HepG2 (cell line): ENCODE measurements around the gene NUCB1. TPM values are rescaled to one million over a fixed set of nuclear protein-coding genes. Genes with fewer than 3 reads are reported as not detected.

Experiments used
- CREBL2 ChIP-seq: sonication (generic); formaldehyde crosslinking; IDR thresholded peaks from 2 replicates; pipeline ENCODE4 v1.8.1; 2023; ENCODE audit warnings: missing genetic modification reagents, mild to moderate bottlenecking, borderline replicate concordance
- KDM5A ChIP-seq: fragments of 200-600 bp; sonication (generic); IDR thresholded peaks from 2 replicates; pipeline ENCODE4 v1.7.0; 2018; ENCODE audit warnings: antibody characterized with exemption, mild to moderate bottlenecking, low read length, borderline replicate concordance
- MXD4 ChIP-seq: IDR thresholded peaks from 2 replicates; pipeline ENCODE4 v1.6.1; 2016; ENCODE audit warnings: mild to moderate bottlenecking, missing biosample characterization, missing genetic modification reagents
- NAIF1 ChIP-seq: sonication (generic); formaldehyde crosslinking; IDR thresholded peaks from 2 replicates; pipeline ENCODE4 v1.5.0; 2020; ENCODE audit warnings: mild to moderate bottlenecking, missing genetic modification reagents, borderline replicate concordance
- NFATC3 ChIP-seq: sonication (generic); formaldehyde crosslinking; IDR thresholded peaks from 2 replicates; pipeline ENCODE4 v1.5.1; 2020; ENCODE audit warnings: mild to moderate bottlenecking, missing genetic modification reagents
- POLR2G ChIP-seq: fragments of 200-400 bp; formaldehyde crosslinking; IDR thresholded peaks from 2 replicates; pipeline ENCODE4 v1.6.1; 2018; ENCODE audit warnings: mild to moderate bottlenecking, low read depth, low read length, moderate library complexity
- PRMT3 ChIP-seq: sonication (generic); formaldehyde crosslinking; IDR thresholded peaks from 2 replicates; pipeline ENCODE4 v1.8.1; 2022; ENCODE audit warnings: low read depth, mild to moderate bottlenecking, moderate library complexity, missing genetic modification reagents, borderline replicate concordance
- RFXAP ChIP-seq: sonication (generic); formaldehyde crosslinking; IDR thresholded peaks from 2 replicates; pipeline ENCODE4 v1.4.0; 2020; ENCODE audit warnings: missing genetic modification reagents, borderline replicate concordance
- ZNF615 ChIP-seq: sonication (generic); formaldehyde crosslinking; IDR thresholded peaks from 2 replicates; pipeline ENCODE4 v1.5.0; 2020; ENCODE audit warnings: mild to moderate bottlenecking, missing genetic modification reagents, borderline replicate concordance
- ZNF616 ChIP-seq: sonication (generic); formaldehyde crosslinking; IDR thresholded peaks from 2 replicates; pipeline ENCODE4 v1.5.0; 2020; ENCODE audit warnings: low read depth, mild to moderate bottlenecking, missing genetic modification reagents
- ZNF629 ChIP-seq: sonication (generic); formaldehyde crosslinking; conservative IDR thresholded peaks from 2 replicates; pipeline ENCODE4 v1.5.0; 2020; ENCODE audit warnings: missing genetic modification reagents
- ZNF687 ChIP-seq: sonication (generic); formaldehyde crosslinking; IDR thresholded peaks from 2 replicates; pipeline ENCODE4 v1.5.1; 2020; ENCODE audit warnings: mild to moderate bottlenecking, missing genetic modification reagents, moderate library complexity
- polyA plus RNA-seq, 8 experiments: library from polyadenylated mRNA; depleted of rRNA in 3 of 8; stranded (reverse) in 7 of 8; unstranded in 1 of 8; fragments of >200 nt; fragmentation: Illumina TruSeq in 4 of 8; extraction: Trizol in 4 of 8; gene quantifications; 2 replicates each; pipeline versions ENCODE4 v1.2.1 to v1.2.3, GENCODE V29; 2011 to 2016; ENCODE audit warnings: low read depth in 4 of 8, missing spikeins in 1 of 8, mixed read lengths in 1 of 8; ENCODE audit not compliant: insufficient read depth in 1 of 8
- total RNA-seq, 5 experiments: library from RNA; depleted of rRNA; stranded (reverse); fragments of >200 nt; fragmentation: Illumina TruSeq; extraction: Trizol; gene quantifications; 2 replicates each; pipeline ENCODE4 v1.2.3, GENCODE V29; 2016; ENCODE audit warnings: low read depth in 1 of 5
- TF ChIP-seq, protein P1 (sequence below): sonication (generic); formaldehyde crosslinking; IDR thresholded peaks from 2 replicates; pipeline ENCODE4 v1.4.0; 2020; ENCODE audit warnings: missing genetic modification reagents, borderline replicate concordance
- TF ChIP-seq, protein P2 (sequence below): sonication (generic); formaldehyde crosslinking; IDR thresholded peaks from 2 replicates; pipeline ENCODE4 v1.4.0; 2020; ENCODE audit warnings: missing genetic modification reagents
- TF ChIP-seq, protein P3 (sequence below): sonication (generic); formaldehyde crosslinking; IDR thresholded peaks from 2 replicates; pipeline ENCODE4 v1.9.0; 2022; ENCODE audit warnings: missing genetic modification reagents, mild to moderate bottlenecking, borderline replicate concordance
- TF ChIP-seq, protein P4 (sequence below): sonication (generic); formaldehyde crosslinking; IDR thresholded peaks from 2 replicates; pipeline ENCODE4 v1.5.0; 2020; ENCODE audit warnings: missing genetic modification reagents
- TF ChIP-seq, protein P5 (sequence below): sonication (generic); formaldehyde crosslinking; IDR thresholded peaks from 2 replicates; pipeline ENCODE4 v1.4.0; 2020; ENCODE audit warnings: mild to moderate bottlenecking, missing genetic modification reagents

Gene NUCB1
- total and polyA plus RNA-seq, 2 of the 13 experiments (the other 11 are each of a cell fraction or from before 2014, with no cell fraction given), result 82.3 to 106 TPM

GRCh38 chr19:48965806-48966540 lies 65.9 kb downstream of the NUCB1 start (continued):
- peak; percentile 74; the same call in 1 of the 2 replicates for TF ChIP-seq ZNF615
- TF ChIP-seq, protein P1, sequence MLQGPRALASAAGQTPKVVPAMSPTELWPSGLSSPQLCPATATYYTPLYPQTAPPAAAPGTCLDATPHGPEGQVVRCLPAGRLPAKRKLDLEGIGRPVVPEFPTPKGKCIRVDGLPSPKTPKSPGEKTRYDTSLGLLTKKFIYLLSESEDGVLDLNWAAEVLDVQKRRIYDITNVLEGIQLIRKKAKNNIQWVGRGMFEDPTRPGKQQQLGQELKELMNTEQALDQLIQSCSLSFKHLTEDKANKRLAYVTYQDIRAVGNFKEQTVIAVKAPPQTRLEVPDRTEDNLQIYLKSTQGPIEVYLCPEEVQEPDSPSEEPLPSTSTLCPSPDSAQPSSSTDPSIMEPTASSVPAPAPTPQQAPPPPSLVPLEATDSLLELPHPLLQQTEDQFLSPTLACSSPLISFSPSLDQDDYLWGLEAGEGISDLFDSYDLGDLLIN, result peak; percentile 65; the same call in 1 of the 2 replicates
- TF ChIP-seq ZNF629 (CRISPR knock-in tag), result no peak
- TF ChIP-seq, protein P2, sequence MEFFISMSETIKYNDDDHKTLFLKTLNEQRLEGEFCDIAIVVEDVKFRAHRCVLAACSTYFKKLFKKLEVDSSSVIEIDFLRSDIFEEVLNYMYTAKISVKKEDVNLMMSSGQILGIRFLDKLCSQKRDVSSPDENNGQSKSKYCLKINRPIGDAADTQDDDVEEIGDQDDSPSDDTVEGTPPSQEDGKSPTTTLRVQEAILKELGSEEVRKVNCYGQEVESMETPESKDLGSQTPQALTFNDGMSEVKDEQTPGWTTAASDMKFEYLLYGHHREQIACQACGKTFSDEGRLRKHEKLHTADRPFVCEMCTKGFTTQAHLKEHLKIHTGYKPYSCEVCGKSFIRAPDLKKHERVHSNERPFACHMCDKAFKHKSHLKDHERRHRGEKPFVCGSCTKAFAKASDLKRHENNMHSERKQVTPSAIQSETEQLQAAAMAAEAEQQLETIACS (CRISPR knock-in tag), result 0 out of 2 replicates have a peak, but pooled peaks have one; percentile 25
- TF ChIP-seq RFXAP (CRISPR knock-in tag), result no peak
- 0 out of 2 replicates have a peak, but pooled peaks have one; percentile 34 for TF ChIP-seq NAIF1 (CRISPR knock-in tag)
- TF ChIP-seq, protein P3, sequence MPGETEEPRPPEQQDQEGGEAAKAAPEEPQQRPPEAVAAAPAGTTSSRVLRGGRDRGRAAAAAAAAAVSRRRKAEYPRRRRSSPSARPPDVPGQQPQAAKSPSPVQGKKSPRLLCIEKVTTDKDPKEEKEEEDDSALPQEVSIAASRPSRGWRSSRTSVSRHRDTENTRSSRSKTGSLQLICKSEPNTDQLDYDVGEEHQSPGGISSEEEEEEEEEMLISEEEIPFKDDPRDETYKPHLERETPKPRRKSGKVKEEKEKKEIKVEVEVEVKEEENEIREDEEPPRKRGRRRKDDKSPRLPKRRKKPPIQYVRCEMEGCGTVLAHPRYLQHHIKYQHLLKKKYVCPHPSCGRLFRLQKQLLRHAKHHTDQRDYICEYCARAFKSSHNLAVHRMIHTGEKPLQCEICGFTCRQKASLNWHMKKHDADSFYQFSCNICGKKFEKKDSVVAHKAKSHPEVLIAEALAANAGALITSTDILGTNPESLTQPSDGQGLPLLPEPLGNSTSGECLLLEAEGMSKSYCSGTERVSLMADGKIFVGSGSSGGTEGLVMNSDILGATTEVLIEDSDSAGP (CRISPR knock-in tag), result peak; percentile 61
- peak; percentile 8; the same call in 1 of the 2 replicates for TF ChIP-seq POLR2G
- TF ChIP-seq ZNF687, result peak; percentile 79
- TF ChIP-seq, protein P4, sequence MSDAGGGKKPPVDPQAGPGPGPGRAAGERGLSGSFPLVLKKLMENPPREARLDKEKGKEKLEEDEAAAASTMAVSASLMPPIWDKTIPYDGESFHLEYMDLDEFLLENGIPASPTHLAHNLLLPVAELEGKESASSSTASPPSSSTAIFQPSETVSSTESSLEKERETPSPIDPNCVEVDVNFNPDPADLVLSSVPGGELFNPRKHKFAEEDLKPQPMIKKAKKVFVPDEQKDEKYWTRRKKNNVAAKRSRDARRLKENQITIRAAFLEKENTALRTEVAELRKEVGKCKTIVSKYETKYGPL (CRISPR knock-in tag), result 0 out of 2 replicates have a peak, but pooled peaks have one; percentile 37
- TF ChIP-seq PRMT3 (CRISPR knock-in tag), result 0 out of 2 replicates have a peak, but pooled peaks have one; percentile 21
- TF ChIP-seq MXD4 (CRISPR knock-in tag), result no peak
- 0 out of 2 replicates have a peak, but pooled peaks have one; percentile 33 for TF ChIP-seq ZNF616 (CRISPR knock-in tag)
- TF ChIP-seq, protein P5, sequence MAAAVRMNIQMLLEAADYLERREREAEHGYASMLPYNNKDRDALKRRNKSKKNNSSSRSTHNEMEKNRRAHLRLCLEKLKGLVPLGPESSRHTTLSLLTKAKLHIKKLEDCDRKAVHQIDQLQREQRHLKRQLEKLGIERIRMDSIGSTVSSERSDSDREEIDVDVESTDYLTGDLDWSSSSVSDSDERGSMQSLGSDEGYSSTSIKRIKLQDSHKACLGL (CRISPR knock-in tag), result no peak
- no peak for TF ChIP-seq CREBL2 (CRISPR knock-in tag)
- peak; percentile 65 for TF ChIP-seq KDM5A
- peak; percentile 10; the same call in 1 of the 2 replicates for TF ChIP-seq NFATC3
